Ammon's horn (tissue), 1 donor: ENCODE data around the gene WSCD1.

Source experiments
- DNase-seq: peaks from one replicate; pipeline ENCODE4 v3.0.0-alpha.2; 2016; ENCODE audit warnings: low spot score

WSCD1 gene

DNA sequence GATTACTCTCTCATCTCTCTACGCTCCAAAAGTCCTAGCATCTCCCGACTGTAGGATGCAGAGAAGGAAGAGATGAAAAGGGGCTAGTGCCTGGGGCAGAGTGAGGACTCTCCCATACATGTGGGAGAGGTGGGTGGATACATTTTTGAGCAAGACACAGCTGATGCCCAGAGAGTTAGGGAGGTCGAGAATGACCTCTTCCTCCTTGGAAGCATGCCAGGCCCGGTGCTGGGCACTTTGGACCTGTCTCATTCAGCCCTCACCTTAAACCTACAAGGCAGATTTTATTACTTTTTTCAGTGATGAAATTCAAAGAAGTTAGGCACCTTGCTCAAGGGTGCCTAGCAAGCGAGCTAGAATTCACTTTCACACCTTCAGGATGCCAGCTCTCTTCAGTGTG, 38.2 kb downstream of the WSCD1 start:
- DNase-seq: no peak

DNA sequence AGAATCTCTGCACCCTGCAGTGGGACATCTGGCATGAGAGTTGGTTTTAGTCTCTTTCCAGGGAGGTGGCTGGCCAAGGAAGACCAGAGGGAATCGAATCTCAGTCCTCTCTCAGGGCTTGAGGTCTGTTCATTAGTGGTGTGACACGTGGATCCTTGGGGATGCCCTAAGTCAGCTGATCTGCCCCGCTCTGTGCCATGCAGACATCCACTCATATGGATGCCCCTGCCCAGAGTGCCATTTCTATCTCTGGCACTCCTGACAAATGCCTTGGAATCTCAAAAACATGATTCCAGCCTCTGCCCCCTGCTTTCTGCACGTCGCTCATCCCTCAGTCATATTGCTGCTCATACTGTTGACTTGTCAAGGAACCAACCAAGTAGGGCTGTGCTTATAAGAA, 38.8 kb downstream of the WSCD1 start:
- DNase-seq: no peak

DNA sequence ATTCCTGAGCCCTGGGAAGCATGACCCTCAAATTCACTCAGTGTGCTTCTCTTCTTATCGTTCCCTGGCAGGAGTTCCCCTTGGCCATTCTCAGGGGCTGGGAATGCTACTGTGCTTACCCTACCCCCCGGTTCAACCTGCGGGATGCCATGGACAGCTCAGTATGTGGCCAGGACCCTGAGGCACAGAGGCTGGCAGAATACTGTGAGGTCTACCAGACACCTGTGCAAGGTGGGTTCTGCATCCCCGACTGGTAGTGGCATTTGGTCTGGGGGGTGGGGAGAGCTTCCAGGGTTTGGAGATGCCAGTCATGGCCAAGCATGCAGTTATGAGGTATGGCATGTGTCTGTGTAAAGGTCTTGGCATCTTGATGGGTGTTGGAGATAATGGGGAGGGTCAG, 39.4 kb downstream of the WSCD1 start:
- no peak for DNase-seq

DNA sequence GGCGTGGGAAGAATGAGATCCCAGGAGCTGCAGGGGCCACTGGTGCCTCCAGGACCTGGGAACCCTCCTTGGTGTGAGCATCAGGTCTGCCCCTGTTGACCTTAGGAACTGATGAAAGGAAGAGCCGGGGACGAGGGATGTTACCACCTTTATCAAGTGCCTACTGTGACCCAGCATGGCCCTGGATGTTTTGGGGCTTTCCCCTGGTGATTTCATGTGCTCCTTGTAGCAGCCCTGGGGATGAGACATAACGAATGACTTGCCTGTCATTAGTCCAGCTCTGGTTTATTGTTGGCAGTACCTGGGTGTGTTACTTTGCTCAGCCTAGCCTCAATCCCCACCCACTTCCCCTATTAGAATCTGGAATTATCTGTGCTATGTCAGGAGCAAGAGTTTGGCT, 39.9 kb downstream of the WSCD1 start:
- DNase-seq: no peak

DNA sequence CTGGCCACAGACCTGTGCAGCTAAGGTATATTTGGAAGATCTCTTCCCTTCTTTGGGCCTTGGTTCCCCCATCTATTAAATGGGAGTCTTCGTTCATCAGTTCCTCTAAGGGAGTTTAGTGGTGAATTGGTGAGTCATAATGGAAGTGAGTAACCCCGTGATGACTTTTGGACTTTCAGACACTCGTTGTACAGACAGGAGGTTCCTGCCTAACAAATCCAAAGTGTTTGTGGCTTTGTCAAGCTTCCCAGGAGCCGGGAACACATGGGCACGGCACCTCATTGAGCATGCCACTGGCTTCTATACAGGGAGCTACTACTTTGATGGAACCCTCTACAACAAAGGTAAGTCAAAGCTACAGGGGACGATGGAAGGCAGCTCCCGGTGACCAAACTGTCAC, 40.4 kb downstream of the WSCD1 start:
- no peak for DNase-seq

- DNase-seq: no peak
Observed at GRCh38 chr17:6120351-6120750, 50.2 kb downstream of the WSCD1 start.

GRCh38 chr17:6124856-6125255, 54.7 kb downstream of the WSCD1 start:
- no peak for DNase-seq

DNA sequence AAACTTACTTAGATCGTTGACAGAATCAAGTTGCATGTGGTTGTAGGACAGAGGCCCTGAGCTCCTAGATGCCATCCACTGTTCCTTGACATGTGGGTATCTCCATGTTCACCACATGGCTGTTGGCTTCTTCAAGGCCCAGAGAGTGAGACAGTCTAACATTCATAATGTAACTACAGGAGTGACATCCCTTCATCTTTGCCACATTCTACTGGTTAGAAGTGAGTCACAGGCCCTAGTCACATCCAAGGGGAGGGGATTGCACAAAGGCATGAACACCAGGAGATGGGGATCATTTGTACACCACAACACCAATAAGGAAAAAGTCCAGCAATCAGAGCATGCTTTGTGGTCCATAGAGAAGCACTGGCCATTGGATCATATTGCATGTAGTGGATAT, 56.6 kb downstream of the WSCD1 start:
- DNase-seq: no peak

DNA sequence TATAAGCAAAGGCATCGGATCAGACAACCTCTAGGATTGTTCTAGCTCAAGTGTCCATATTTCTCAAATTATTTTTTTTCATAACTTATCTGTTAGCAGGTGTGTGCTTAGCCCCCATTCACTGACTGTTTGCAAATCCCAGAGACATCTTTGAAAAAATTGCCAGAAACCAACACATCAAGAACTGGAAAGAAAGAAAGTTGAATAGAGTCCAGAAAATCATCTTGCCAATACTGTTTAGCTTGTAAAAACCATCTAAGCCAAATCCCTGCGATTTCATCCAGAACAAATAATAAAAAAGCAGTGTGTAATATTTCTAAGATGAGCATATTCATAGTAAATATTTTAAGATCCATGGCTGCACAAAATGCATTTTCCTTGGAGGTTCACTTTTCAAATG, 64.5 kb downstream of the WSCD1 start:
- no peak for DNase-seq

- no peak for DNase-seq
Observed at GRCh38 chr17:6135236-6135635, 65.1 kb downstream of the WSCD1 start.

GRCh38 chr17:6135996-6136395, 65.8 kb downstream of the WSCD1 start:
- DNase-seq: no peak

DNA sequence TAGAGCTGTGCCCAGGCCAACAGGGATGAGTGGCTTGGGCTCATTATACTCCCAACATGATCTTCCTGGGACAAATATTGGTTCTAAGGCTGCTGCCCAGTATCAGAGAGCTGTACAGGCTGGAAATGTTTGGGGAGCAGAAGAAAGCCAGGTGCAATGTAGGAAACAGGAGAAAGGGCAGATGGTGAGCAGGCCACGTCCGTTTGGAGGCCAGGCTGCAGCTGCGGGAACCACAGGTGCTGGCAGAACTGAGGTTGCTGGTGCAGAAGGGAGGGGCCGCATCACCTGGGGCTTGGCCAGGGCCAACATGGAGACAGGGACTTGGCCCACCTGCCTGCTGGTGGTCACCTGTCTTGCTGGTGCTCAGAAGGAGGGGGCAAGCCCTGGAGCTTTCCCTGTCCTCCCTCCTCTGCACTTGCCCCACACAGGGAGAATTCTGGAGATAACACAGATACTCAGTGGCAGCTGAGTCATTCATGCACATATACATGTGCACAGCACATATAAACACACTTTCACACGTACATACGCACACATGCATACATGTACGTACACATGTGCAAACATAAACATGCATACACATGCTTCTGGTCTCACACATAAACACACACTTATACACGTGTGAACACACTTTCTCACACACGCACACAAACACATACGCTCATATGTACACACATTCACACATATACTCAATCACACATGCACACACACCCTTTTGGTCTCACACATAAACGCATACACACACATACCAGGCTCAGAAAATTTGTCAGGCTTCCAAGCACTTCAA, 67.7 kb downstream of the WSCD1 start:
- no peak for DNase-seq

DNA sequence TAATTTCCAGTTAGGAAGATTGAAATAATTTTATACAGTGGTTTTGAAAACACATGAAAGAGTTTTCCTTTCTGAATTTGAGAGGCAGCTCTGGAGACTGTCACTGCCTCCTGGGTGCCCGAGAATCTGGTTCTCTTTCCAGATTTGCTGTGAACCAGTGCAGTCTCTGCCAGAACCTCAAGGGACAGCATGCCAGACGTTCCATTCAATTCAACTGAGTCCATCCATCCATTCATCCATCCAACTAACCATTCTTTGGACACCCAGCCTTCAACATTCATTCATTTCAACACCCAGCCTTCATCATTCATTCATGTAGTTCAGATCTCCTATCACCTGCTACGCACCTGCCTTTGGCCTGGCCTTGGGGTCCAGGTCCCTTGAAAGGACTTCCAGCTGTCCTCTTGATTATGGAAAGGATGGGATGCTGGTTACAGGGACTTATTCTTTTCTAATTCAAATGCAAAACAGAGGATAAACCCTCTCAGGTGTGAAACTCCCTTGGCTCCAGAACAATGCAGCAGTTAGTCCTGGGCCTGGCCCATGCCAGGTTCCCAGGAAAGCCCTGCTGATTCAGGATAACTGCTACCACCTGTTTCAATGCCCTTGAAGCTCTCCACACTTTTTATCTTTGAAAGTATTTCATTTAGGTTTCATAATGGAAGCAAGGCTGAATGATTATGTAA, 68.7 kb downstream of the WSCD1 start:
- no peak for DNase-seq

DNA sequence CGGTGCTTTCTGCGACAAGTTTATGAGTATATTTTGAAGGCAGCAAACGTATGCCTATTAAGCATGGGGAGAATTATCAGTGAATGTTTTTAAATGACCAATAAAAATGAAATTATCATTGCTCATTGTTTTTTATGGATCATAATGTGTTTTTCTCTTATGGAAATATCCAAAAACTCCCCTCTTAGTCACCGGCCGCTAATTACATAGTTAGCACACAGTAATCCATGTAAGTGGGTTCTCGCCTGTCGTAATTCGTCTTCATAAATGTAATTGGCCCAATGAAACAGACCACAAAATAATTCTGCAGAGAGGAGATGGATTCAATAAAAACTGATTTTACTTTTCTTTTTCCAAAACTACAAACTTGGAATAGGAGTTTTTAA, 69.3 kb downstream of the WSCD1 start:
- DNase-seq: no peak

DNA sequence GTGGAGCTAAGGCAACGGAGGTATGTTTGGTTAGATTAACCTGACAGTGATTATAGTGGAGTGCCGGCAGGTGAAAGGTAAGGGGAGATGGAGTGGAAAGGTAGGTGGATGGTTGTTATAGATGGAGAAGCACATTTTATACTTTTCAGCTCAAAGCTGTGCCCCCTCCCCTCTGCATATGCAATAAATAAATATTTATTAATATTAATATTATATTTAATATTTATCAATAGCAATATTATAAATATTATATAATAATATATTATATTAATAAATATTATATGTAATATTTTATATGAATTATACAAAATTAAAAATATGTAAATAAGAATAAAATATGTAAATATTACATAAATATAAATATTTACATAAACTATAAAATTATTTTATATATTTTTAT, 70.0 kb downstream of the WSCD1 start:
- DNase-seq: no peak

- DNase-seq: no peak
Observed at GRCh38 chr17:6140728-6141330, 70.7 kb downstream of the WSCD1 start.

- no peak for DNase-seq
Observed at GRCh38 chr17:6142701-6143100, 72.5 kb downstream of the WSCD1 start.

DNA sequence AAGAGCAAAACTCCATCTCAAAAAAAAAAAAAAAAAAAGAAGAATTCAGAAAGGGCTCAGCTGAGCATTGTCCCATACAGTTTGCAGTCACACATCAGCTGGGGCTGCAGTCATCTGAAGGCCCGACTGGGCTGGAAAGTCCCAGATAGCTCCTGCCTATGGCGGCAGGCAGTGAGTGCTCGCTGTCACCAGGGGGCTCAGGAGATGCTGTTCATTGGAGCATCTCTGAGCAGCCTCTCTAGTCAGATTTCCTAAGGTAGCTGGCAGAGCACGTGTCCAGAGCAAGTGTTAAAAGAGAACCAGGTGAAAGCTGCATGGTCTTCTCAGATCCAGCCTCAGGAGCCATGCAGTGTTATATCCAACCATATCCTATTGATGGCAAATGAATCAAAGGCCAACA, 75.8 kb downstream of the WSCD1 start:
- DNase-seq: no peak

- no peak for DNase-seq
Observed at GRCh38 chr17:6147042-6147441, 76.9 kb downstream of the WSCD1 start.

DNA sequence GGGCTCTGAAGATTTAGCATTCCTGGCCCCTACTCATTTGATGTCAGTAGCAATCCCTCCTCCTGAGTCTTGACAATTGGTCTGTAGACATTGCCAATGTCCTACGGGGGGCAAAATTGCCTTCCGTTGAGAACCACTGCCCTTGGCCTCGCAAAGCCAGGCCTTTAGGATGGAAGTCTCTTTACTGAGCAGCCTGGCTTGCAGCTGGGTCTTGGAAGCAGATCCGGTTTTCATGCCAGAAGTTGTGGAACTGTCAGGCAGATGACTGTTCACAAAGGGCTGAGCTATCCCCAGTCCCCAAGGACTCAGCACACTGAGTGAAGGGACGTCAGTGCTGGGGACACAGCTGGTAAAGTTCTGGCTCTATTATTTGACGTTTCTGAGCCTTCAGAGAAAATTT, 83.2 kb downstream of the WSCD1 start:
- DNase-seq: peak; percentile 36

GRCh38 chr17:6157716-6158115, 87.5 kb downstream of the WSCD1 start:
- DNase-seq: no peak

- DNase-seq: no peak
Observed at GRCh38 chr17:6159541-6160231, 89.5 kb downstream of the WSCD1 start.

GRCh38 chr17:6160232-6160555, 90.0 kb downstream of the WSCD1 start:
- no peak for DNase-seq
